ENCODE measurements around the gene RSPH1. TPM values are rescaled to one million over a fixed set of nuclear protein-coding genes. Genes with fewer than 3 reads are reported as not detected.

RSPH1 gene
- 0.36 TPM in 1 of 2 replicates, not detected in the other for total RNA-seq (2021; fragmentation: NEBNext Ultra II Directional; extraction: Animal tissue kit (Norgen Biotek cat#: 25700))
- polyA plus RNA-seq (2011; rRNA removed): 0.08 and 0.24 TPM in 2 replicates
- polyA plus RNA-seq (2011; cell fraction: cytosol; rRNA removed): 0.39 TPM
- 0.23 TPM for polyA plus RNA-seq (2011; cell fraction: nucleus; rRNA removed)
- 0.37 to 0.63 TPM (median 0.46 TPM) in 4 replicates for polyA plus RNA-seq (2012, experiment 1 of 2)
- polyA plus RNA-seq (2012, experiment 2 of 2): 0.33 TPM
- 0.34 TPM for polyA plus RNA-seq (2013, experiment 1 of 2)
- 0.42 TPM for polyA plus RNA-seq (2013, experiment 2 of 2)
- polyA minus RNA-seq (2011; rRNA and poly(A)+ RNA removed): 0.17 TPM in 1 of 2 replicates, not detected in the other
- not detected for polyA minus RNA-seq (2011; cell fraction: cytosol; rRNA and poly(A)+ RNA removed)
- polyA minus RNA-seq (2011; cell fraction: nucleus; rRNA and poly(A)+ RNA removed): 0.30 TPM
- long read RNA-seq, experiment 1: 0 reads
- long read RNA-seq, experiment 2, partial matches to known transcripts: 0 of 1 reads
- long read RNA-seq, experiment 2, other reads (novel, unspliced or antisense): 1 of 1 reads

DNA sequence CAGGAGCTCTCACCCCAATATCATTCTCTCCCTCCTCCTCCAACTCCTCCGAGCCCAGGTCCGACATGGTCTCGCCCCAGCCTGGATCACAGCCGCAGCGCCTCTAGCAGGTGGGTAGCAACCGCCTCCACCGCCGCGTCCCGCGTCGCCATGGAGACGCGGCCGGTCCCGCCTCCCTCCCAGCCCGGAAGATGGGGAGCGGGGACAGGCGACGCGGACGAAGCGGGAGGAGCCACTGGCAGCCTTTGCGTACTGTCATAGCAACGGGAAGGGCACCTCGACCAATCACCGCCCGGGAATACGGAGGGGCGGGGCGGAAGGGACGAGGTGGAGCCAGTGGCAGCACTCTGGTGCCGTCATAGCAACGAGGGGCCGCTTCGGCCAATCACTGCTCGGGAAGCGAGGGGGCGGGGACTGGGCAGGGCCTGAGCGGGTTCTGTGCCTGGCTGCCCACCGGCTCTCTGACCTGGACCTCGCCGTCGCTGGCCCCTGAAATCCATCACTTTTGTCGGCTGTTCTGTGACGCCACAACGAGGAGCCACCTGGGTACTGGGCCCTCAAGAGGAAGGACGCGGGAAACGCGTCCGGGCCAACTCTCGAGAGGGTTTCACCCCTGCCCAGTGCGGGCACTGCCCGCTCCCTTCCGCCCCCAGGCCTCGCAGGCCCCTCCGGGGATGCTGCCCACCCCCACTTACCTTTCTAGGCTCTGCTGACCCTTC lies at the start of gene RSPH1:
TSS of gene RSPH1 (minus strand) at position 105 of the 719 bp plus-strand sequence. CDS start at position 67, 38 bp downstream.
- Histone ChIP-seq H3K14ac (ENCODE audit: insufficient read length) (no peak within 1 kb of the TSS), H3K36me3 (ENCODE audit: control insufficient read depth in 2 of 4, insufficient read depth in 4 of 4, low read length in 3 of 4) (no peaks in the 10 kb centered on the region), H4K8ac (ENCODE audit: extremely low read depth, insufficient read depth, low read length) (peak within 1 kb of the TSS; percentile 93; the same call in 1 of the 2 replicates), H3K23ac (ENCODE audit: insufficient read length) (no peak within 1 kb of the TSS), H2BK20ac (ENCODE audit: low read length) (0 out of 2 replicates have a peak within 1 kb of the TSS, but pooled peaks have one; percentile 56), H2BK120ac (replicated peaks; ENCODE audit: low read depth, low read length) (no peak within 1 kb of the TSS), H3K4me3 (ENCODE audit: extremely low read depth in 1 of 4, insufficient read depth in 2 of 4, low read depth in 3 of 4, low read length in 4 of 4) (peak within 1 kb of the TSS; percentile 60 to 78 (median 70)), H3K4me1 (replicated peaks in 1 of 4; ENCODE audit: control insufficient read depth in 3 of 4, insufficient read depth in 4 of 4, low read length in 3 of 4) (peaks cover 0 to 7% (median 4%) of the 10 kb centered on the region in 4 experiments; a peak in 5 of 7 replicates), H3K56ac (replicated peaks; ENCODE audit: insufficient read length, low read depth, low read length) (peak within 1 kb of the TSS; percentile 11), H3K9me3 (ENCODE audit: insufficient read depth in 2 of 2, low read depth in 1 of 2, low read length in 1 of 2) (no peaks in the 10 kb centered on the region), H2BK5ac (ENCODE audit: low read depth, low read length) (peak within 1 kb of the TSS; percentile 80; the same call in 1 of the 2 replicates), H3K79me2 (ENCODE audit: control insufficient read depth in 1 of 2, insufficient read depth in 2 of 2, low read length in 2 of 2) (no peaks in the 10 kb centered on the region), H2BK12ac (ENCODE audit: low read depth, low read length) (0 out of 2 replicates have a peak within 1 kb of the TSS, but pooled peaks have one; percentile 86), H3K79me1 (ENCODE audit: low read depth, low read length) (no peaks in the 10 kb centered on the region), H4K5ac (ENCODE audit: insufficient read length, low read depth, low read length) (peak within 1 kb of the TSS; percentile 6), H4K20me1 (replicated peaks in 1 of 2; ENCODE audit: control insufficient read depth in 1 of 2, insufficient read depth in 2 of 2, low read length in 2 of 2) (no peaks in the 10 kb centered on the region), H3K9ac (replicated peaks in 1 of 4; ENCODE audit: extremely low read depth in 1 of 4, low read depth in 3 of 4, low read length in 3 of 4) (peak within 1 kb of the TSS in 3 of 4 experiments; percentile 76 to 84 (median 79); a peak in 6 of 7 replicates), H2BK15ac (ENCODE audit: low read length) (peak within 1 kb of the TSS; percentile 85; the same call in 1 of the 2 replicates), H3K4ac (replicated peaks; ENCODE audit: insufficient read length, low read depth, low read length) (no peak within 1 kb of the TSS), H4K91ac (replicated peaks; ENCODE audit: insufficient read length, low read length) (peak within 1 kb of the TSS; percentile 11), H3K4me2 (ENCODE audit: insufficient read depth in 1 of 2, low read depth in 2 of 2, low read length in 2 of 2) (peak within 1 kb of the TSS; percentile 87 to 95), H3K18ac (ENCODE audit: extremely low read depth, low read length) (no peak within 1 kb of the TSS), H3K27ac (ENCODE audit: low read depth, low read length) (peak within 1 kb of the TSS; percentile 87), H2AK5ac (ENCODE audit: low read depth, low read length) (peak within 1 kb of the TSS; percentile 28; the same call in 1 of the 2 replicates), H3K27me3 (replicated peaks in 1 of 4; ENCODE audit: control insufficient read depth in 3 of 4, extremely low read depth in 1 of 4, insufficient read depth in 3 of 4, low read length in 3 of 4) (peaks cover 0 to 5% (median 4%) of the 10 kb centered on the region in 4 experiments; a peak in 1 of 7 replicates), H2AFZ (ENCODE audit: low read length) (peak within 1 kb of the TSS; percentile 91), H3K23me2 (ENCODE audit: low read depth, low read length) (peaks cover 11% of the 10 kb centered on the region)
- POLR2A ChIA-PET (ENCODE audit: partially characterized antibody): interaction anchor here (1.0 to 1.8 kb wide), 5 partner anchors 16 to 29 kb away, joined by 3 to 7 read pairs (median 4); partner anchors contain the start of gene SLC37A1
- DNase-seq (ENCODE audit: low read depth in 1 of 2, low spot score in 2 of 2) (peak; percentile 97 to 99), FAIRE-seq (no peak)
- 2% methylated on average over 35 of the region's 58 CpGs; no CpG with 5 or more reads in 1 of the 2 experiments for WGBS, 2 experiments (ENCODE audit: extremely low coverage in 1 of 2, insufficient coverage in 1 of 2, insufficient read length in 1 of 2, insufficient replicate concordance in 2 of 2, low coverage in 1 of 2, low lambda C conversion rate in 2 of 2, missing lambda C conversion rate in 1 of 2)
- CTCF ChIA-PET (ENCODE audit: partially characterized antibody): interaction anchor here (0.6 to 1.5 kb wide), 6 partner anchors 8 to 29 kb away, joined by 3 to 5 read pairs (median 4); no protein-coding TSS in a partner anchor
- TF ChIP-seq KDM1A (IDR thresholded peaks at IDR 0.05; ENCODE audit: borderline replicate concordance, low read length): no peak
- no peak for TF ChIP-seq ZNF274 (IDR thresholded peaks at IDR 0.05; ENCODE audit: borderline replicate concordance, extremely low read depth, low read length)
- TF ChIP-seq, protein P1, sequence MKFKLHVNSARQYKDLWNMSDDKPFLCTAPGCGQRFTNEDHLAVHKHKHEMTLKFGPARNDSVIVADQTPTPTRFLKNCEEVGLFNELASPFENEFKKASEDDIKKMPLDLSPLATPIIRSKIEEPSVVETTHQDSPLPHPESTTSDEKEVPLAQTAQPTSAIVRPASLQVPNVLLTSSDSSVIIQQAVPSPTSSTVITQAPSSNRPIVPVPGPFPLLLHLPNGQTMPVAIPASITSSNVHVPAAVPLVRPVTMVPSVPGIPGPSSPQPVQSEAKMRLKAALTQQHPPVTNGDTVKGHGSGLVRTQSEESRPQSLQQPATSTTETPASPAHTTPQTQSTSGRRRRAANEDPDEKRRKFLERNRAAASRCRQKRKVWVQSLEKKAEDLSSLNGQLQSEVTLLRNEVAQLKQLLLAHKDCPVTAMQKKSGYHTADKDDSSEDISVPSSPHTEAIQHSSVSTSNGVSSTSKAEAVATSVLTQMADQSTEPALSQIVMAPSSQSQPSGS (IDR thresholded peaks at IDR 0.05; ENCODE audit: low read length): no peak
- TF ChIP-seq SIN3A (conservative IDR thresholded peaks at IDR 0.05 in 1 of 2, IDR thresholded peaks at IDR 0.05 in 1 of 2; ENCODE audit: low read depth in 1 of 2, low read length in 2 of 2): peak; percentile 75 to 97
- peak; percentile 84 for TF ChIP-seq TAF1 (IDR thresholded peaks at IDR 0.05; ENCODE audit: low read depth, low read length)
- 0 out of 2 replicates have a peak, but pooled peaks have one; percentile 38 for TF ChIP-seq RBBP5 (IDR thresholded peaks at IDR 0.05; ENCODE audit: borderline replicate concordance, low read depth, low read length)

Data from H1 (cell line).